ENCODE results near the gene PXDC1.
"Not testable (repeated sequence)": the region's sequence is repeated elsewhere in the genome, so short reads cannot be mapped to it uniquely, and the experiment has no call there.

The PXDC1 gene

GRCh38 chr6:3729603-3730344 lies 21.7 kb downstream of the PXDC1 start:
- no peak for DNase-seq

GRCh38 chr6:3727593-3728108 lies 23.9 kb downstream of the PXDC1 start:
- DNase-seq: no peak

- no peak for DNase-seq
These were observed 24.5 kb downstream of the PXDC1 start for GRCh38 chr6:3727036-3727435.

GRCh38 chr6:3726421-3726820 lies 25.1 kb downstream of the PXDC1 start:
- DNase-seq: no peak

- DNase-seq: no peak
These were observed 26.1 kb downstream of the PXDC1 start for GRCh38 chr6:3725145-3726047.

- no peak for DNase-seq
These were observed 26.9 kb downstream of the PXDC1 start for GRCh38 chr6:3724451-3725144.

GRCh38 chr6:3723966-3724365 lies 27.5 kb downstream of the PXDC1 start:
- no peak for DNase-seq

- no peak for DNase-seq
These were observed 28.3 kb downstream of the PXDC1 start for GRCh38 chr6:3723251-3723650.

- no peak for DNase-seq
These were observed 28.7 kb downstream of the PXDC1 start for GRCh38 chr6:3722785-3723184.

GRCh38 chr6:3721810-3722621 lies 29.5 kb downstream of the PXDC1 start:
- DNase-seq: no peak

GRCh38 chr6:3720770-3721169 lies 30.7 kb downstream of the PXDC1 start:
- DNase-seq: not testable (repeated sequence)

- no peak for DNase-seq
These were observed 31.8 kb downstream of the PXDC1 start for GRCh38 chr6:3719462-3720308.

GRCh38 chr6:3718407-3718806 lies 33.1 kb downstream of the PXDC1 start:
- DNase-seq: no peak

- DNase-seq: no peak
These were observed 36.2 kb downstream of the PXDC1 start for GRCh38 chr6:3715285-3715684.

GRCh38 chr6:3714768-3715167 lies 36.7 kb downstream of the PXDC1 start:
- no peak for DNase-seq

GRCh38 chr6:3714111-3714510 lies 37.4 kb downstream of the PXDC1 start:
- no peak for DNase-seq

GRCh38 chr6:3712827-3713665 lies 38.5 kb downstream of the PXDC1 start:
- DNase-seq: no peak

- DNase-seq: no peak
These were observed 39.7 kb downstream of the PXDC1 start for GRCh38 chr6:3711776-3712175.

- no peak for DNase-seq
These were observed 41.1 kb downstream of the PXDC1 start for GRCh38 chr6:3710403-3710802.

GRCh38 chr6:3708540-3708939 lies 43.0 kb downstream of the PXDC1 start:
- DNase-seq: no peak

All from NCI-H1092 (cell line).